PC-9 (cell line): ENCODE measurements around the gene GLS. TPM values are rescaled to one million over a fixed set of nuclear protein-coding genes. Genes with fewer than 3 reads are reported as not detected.

Experiments
- BruUV-seq: library from RNA; stranded (reverse); fragments of 400-500 nt; replicated peaks from 2 replicates; lab custom pipeline; 2021; lab: Mats Ljungman, UMichigan
- CTCF ChIA-PET: fragments of 300-600 bp; sonication (Branson Sonifier 250); formaldehyde crosslinking; loops from one replicate; lab custom pipeline; 2022; ENCODE audit warnings: antibody characterized with exemption; lab: Charles Lee
- POLR2A ChIA-PET: fragments of 300-600 bp; sonication (Branson Sonifier 250); formaldehyde crosslinking; loops from one replicate; lab custom pipeline; 2022; ENCODE audit warnings: antibody characterized with exemption; ENCODE audit not compliant: unreplicated experiment; lab: Charles Lee
- DNase-seq, 2 experiments: peaks; one replicate each; pipeline versions ENCODE4 v3.0.0 to v3.0.0-alpha.2; 2015 to 2022; ENCODE audit warnings: mixed read lengths in 1 of 2
- H2AFZ ChIP-seq: fragments of 200-600 bp; sonication (generic); 2 replicates; pipeline ENCODE4 v1.8.1; 2017; ENCODE audit warnings: antibody characterized with exemption
- H3F3A ChIP-seq: fragments of 200-600 bp; sonication (generic); 2 replicates; pipeline ENCODE4 v1.8.1; 2017; ENCODE audit warnings: antibody characterized with exemption, mild to moderate bottlenecking, low read depth; ENCODE audit not compliant: insufficient read depth
- H3K27ac ChIP-seq: fragments of 200-600 bp; sonication (generic); 2 replicates; pipeline ENCODE4 v1.6.1; 2016; ENCODE audit warnings: mixed run types
- H3K27me3 ChIP-seq: fragments of 200-600 bp; sonication (generic); 2 replicates; pipeline ENCODE4 v1.6.1; 2016; ENCODE audit warnings: low read depth, mixed run types; ENCODE audit not compliant: insufficient read depth
- H3K36me3 ChIP-seq: fragments of 200-600 bp; sonication (generic); 2 replicates; pipeline ENCODE4 v1.6.1; 2016; ENCODE audit warnings: low read depth, mixed run types
- H3K4me1 ChIP-seq: fragments of 200-600 bp; sonication (generic); replicated peaks from 2 replicates; pipeline ENCODE4 v1.6.1; 2016; ENCODE audit warnings: mixed run types; ENCODE audit not compliant: insufficient read depth
- H3K4me2 ChIP-seq: fragments of 200-600 bp; sonication (generic); 2 replicates; pipeline ENCODE4 v1.6.1; 2017; ENCODE audit warnings: mixed run types
- H3K4me3 ChIP-seq: fragments of 200-600 bp; sonication (generic); 2 replicates; pipeline ENCODE4 v1.6.1; 2016; ENCODE audit warnings: mixed run types
- H3K79me2 ChIP-seq: fragments of 200-600 bp; sonication (generic); 2 replicates; pipeline ENCODE4 v1.6.1; 2017; ENCODE audit warnings: low read depth, mixed run types
- H3K9me2 ChIP-seq: fragments of 200-600 bp; sonication (generic); 2 replicates; pipeline ENCODE4 v1.8.1; 2017; ENCODE audit warnings: mild to moderate bottlenecking; ENCODE audit not compliant: insufficient read depth
- H3K9me3 ChIP-seq: fragments of 200-600 bp; sonication (generic); 2 replicates; pipeline ENCODE4 v1.8.1; 2016; ENCODE audit warnings: low read depth; ENCODE audit not compliant: insufficient read depth
- H4K20me1 ChIP-seq: fragments of 200-600 bp; sonication (generic); 2 replicates; pipeline ENCODE4 v1.8.1; 2017; ENCODE audit not compliant: insufficient read depth
- CTCF ChIP-seq: fragments of 200-600 bp; sonication (generic); conservative IDR thresholded peaks from 2 replicates; pipeline ENCODE4 v1.6.1; 2017; ENCODE audit warnings: mixed run types, antibody characterized with exemption, mild to moderate bottlenecking, moderate library complexity
- EZH2 ChIP-seq: fragments of 200-600 bp; sonication (generic); IDR thresholded peaks from 2 replicates; pipeline ENCODE4 v1.8.0; 2017; ENCODE audit warnings: antibody characterized with exemption, low read depth
- intact Hi-C: fragments of 100-400 bp; cut with micrococcal nuclease; formaldehyde crosslinking; loops from one replicate; pipeline ENCODE4 v1.10.0; 2022; ENCODE audit not compliant: unreplicated experiment
- total RNA-seq: library from RNA; stranded (reverse); gene quantifications from 2 replicates; pipeline ENCODE4 v1.2.3, GENCODE V29; 2021

Gene GLS
- total RNA-seq, 1 experiment from 2014 or later = 68.5 TPM

GRCh38 chr2:191001624-191002023, 121.0 kb downstream of the GLS start:
- ChIA-PET POLR2A (no interaction called here), CTCF (no interaction called here)
- Histone ChIP-seq H3K4me1 (no peaks in the 10 kb centered on the region), H3F3A (no peaks in the 10 kb centered on the region), H3K9me2 (no peaks in the 10 kb centered on the region), H4K20me1 (no peaks in the 10 kb centered on the region), H3K4me3 (no peak overlapping the region), H3K27me3 (no peaks in the 10 kb centered on the region), H3K4me2 (no peak overlapping the region), H2AFZ (no peak overlapping the region), H3K27ac (no peak overlapping the region), H3K36me3 (peaks cover 5% of the 10 kb centered on the region; the same call in 1 of the 2 replicates), H3K79me2 (no peaks in the 10 kb centered on the region), H3K9me3 (no peaks in the 10 kb centered on the region)
- TF ChIP-seq CTCF (no peak), EZH2 (no peak)
- intact Hi-C loops = no loop called here
- no TSS peak for BruUV-seq
- no peak for DNase-seq

GRCh38 chr2:191003405-191004309, 123.0 kb downstream of the GLS start:
- ChIA-PET POLR2A (no interaction called here), CTCF (no interaction called here)

GRCh38 chr2:191006297-191006696, 125.7 kb downstream of the GLS start:
- H3K36me3 ChIP-seq = peaks cover 5% of the 10 kb centered on the region; the same call in 1 of the 2 replicates
- no peaks in the 10 kb centered on the region for H3K9me2 ChIP-seq
- no peaks in the 10 kb centered on the region for H3K9me3 ChIP-seq
- DNase-seq = no peak
- H3K79me2 ChIP-seq = no peaks in the 10 kb centered on the region
- POLR2A ChIA-PET = no interaction called here
- no peak for TF ChIP-seq CTCF
- no peak for TF ChIP-seq EZH2
- intact Hi-C loops = no loop called here
- no peaks in the 10 kb centered on the region for H3K27me3 ChIP-seq
- H3K4me2 ChIP-seq = no peak overlapping the region
- no TSS peak for BruUV-seq
- H3K27ac ChIP-seq = no peak overlapping the region
- H4K20me1 ChIP-seq = no peaks in the 10 kb centered on the region
- H3F3A ChIP-seq = no peaks in the 10 kb centered on the region
- no peaks in the 10 kb centered on the region for H3K4me1 ChIP-seq
- H3K4me3 ChIP-seq = no peak overlapping the region
- CTCF ChIA-PET = no interaction called here
- no peak overlapping the region for H2AFZ ChIP-seq

More at GRCh38 chr2:191003405-191004309, 123.0 kb downstream of the GLS start:
- no peak overlapping the region for H2AFZ ChIP-seq
- H3K27me3 ChIP-seq = no peaks in the 10 kb centered on the region
- intact Hi-C loops = no loop called here
- no peak overlapping the region for H3K4me3 ChIP-seq
- no peaks in the 10 kb centered on the region for H3K79me2 ChIP-seq
- BruUV-seq = no TSS peak
- H3K4me2 ChIP-seq = no peak overlapping the region
- no peak for TF ChIP-seq EZH2
- TF ChIP-seq CTCF = no peak
- peaks cover 5% of the 10 kb centered on the region; the same call in 1 of the 2 replicates for H3K36me3 ChIP-seq
- no peaks in the 10 kb centered on the region for H3K9me3 ChIP-seq
- H4K20me1 ChIP-seq = no peaks in the 10 kb centered on the region
- no peaks in the 10 kb centered on the region for H3K4me1 ChIP-seq
- no peak overlapping the region for H3K27ac ChIP-seq
- no peak for DNase-seq
- H3F3A ChIP-seq = no peaks in the 10 kb centered on the region
- H3K9me2 ChIP-seq = no peaks in the 10 kb centered on the region
